ENCODE data around the gene R3HDML.
A peak's percentile ranks its signal among the peaks of the same experiment; 100 is the strongest.
"Not testable (repeated sequence)": the region's sequence is repeated elsewhere in the genome, so short reads cannot be mapped to it uniquely, and the experiment has no call there.

R3HDML gene

GRCh38 chr20:44336725-44337380 is at the start of gene R3HDML:
R3HDML (plus strand) TSS chr20:44337043; CDS start chr20:44337158, 115 bp downstream.
- no peak for DNase-seq

- no peak for DNase-seq
These were observed 49.4 kb upstream of the R3HDML start for GRCh38 chr20:44287272-44288097.

- DNase-seq, result no peak
These were observed 48.6 kb upstream of the R3HDML start for GRCh38 chr20:44288252-44288651.

- no peak for DNase-seq
These were observed 45.1 kb upstream of the R3HDML start for GRCh38 chr20:44291754-44292153.

DNA sequence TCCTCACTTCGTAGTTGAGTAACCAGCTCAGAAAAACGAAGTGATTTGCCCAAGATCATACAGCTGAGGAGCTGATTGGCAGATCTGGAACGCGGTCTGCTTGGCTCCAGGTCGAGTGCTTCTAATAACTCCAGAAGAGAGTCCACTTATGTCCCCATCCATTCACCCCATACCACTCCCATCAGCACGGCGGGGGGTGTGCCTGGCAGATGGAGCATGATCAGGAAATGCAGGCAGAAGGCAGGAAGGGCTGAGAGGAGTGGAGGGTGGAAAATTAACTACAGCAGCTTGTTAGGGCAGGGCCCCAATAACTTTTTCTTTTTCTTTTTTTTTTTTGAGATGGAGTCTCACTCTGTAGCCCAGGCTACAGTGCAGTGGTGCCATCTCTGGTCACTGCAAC is 40.8 kb upstream of the R3HDML start:
- DNase-seq, result no peak

DNA sequence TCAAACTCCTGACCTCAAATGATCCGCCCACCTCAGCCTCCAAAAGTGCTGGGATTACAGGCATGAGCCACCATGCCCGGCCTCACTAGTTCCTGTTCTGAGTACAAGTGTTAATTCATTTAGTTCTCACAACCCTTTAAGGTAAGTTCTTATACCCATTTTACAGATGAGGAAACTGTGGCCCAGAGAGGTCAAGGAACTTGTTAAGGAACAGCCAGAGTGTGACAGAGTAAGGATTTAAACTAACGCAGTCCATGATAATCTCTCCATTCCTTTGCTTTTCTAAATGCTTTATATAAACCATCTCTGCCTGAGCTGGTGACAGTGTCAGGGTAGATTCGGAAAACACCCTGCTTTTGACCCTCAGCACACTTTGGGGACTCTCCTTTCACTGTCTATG is 39.1 kb upstream of the R3HDML start:
- no peak for DNase-seq

DNA sequence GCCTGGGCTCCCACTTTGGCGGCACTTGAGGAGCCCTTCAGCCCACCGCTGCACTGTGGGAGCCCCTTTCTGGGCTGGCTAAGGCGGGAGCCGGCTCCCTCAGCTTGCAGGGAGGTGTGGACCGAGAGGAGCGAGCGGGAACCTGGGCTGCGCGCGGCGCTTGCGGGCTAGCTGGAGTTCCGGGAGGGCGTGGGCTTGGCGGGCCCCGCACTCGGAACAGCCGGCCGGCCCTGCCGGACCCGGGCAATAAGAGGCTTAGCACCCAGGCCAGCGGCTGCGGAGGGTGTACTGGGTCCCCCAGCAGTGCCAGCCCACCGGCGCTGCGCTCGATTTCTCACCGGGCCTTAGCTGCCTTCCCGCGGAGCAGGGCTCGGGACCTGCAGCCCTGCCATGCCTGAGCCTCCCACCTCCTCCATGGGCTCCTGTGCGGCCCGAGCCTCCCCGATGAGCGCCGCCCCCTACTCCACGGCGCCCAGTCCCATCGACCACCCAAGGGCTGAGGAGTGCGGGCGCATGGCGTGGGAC is 37.8 kb upstream of the R3HDML start:
- not testable (repeated sequence) for DNase-seq

DNA sequence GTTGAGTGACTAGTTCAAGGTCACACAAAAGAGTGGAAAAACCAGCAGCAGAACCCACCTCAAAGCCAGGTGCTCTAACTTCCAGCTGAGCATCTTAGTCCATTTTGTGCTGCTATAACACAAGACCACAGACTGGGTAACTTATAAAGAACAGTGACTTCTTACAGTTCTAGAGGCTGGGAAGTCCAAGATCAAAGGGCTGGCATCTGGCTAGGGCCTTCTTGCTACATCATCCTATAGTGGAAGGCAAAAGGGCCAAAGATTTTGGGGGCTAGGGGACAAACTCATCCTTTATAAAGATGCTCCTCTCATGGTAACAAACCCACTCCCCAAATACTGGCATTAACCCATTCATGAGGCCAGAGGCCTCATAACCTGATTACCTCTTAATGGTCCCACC is 35.6 kb upstream of the R3HDML start:
- DNase-seq, result no peak

- DNase-seq, result no peak
These were observed 34.7 kb upstream of the R3HDML start for GRCh38 chr20:44302026-44302669.

DNA sequence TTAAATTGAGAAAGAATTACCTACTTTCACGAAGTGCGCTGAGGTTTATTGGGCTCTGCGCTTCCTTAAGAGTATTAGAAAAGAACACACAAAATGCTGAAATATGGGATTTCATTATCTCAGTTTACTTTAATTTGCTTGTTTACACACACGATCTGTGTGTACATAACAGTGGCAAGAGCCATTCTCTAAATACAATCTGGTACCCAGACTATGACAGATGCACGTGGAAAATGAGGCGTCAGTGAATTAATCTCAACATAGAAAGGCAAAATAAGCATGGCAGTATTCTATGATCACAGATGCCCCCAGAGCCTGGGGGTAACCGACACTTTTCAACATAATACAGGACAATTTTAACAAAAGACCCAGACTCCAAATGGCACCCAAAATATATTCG is 34.1 kb upstream of the R3HDML start:
- no peak for DNase-seq

- no peak for DNase-seq
These were observed 32.5 kb upstream of the R3HDML start for GRCh38 chr20:44304383-44304782.

- DNase-seq, result no peak
These were observed 29.9 kb upstream of the R3HDML start for GRCh38 chr20:44306927-44307326.

DNA sequence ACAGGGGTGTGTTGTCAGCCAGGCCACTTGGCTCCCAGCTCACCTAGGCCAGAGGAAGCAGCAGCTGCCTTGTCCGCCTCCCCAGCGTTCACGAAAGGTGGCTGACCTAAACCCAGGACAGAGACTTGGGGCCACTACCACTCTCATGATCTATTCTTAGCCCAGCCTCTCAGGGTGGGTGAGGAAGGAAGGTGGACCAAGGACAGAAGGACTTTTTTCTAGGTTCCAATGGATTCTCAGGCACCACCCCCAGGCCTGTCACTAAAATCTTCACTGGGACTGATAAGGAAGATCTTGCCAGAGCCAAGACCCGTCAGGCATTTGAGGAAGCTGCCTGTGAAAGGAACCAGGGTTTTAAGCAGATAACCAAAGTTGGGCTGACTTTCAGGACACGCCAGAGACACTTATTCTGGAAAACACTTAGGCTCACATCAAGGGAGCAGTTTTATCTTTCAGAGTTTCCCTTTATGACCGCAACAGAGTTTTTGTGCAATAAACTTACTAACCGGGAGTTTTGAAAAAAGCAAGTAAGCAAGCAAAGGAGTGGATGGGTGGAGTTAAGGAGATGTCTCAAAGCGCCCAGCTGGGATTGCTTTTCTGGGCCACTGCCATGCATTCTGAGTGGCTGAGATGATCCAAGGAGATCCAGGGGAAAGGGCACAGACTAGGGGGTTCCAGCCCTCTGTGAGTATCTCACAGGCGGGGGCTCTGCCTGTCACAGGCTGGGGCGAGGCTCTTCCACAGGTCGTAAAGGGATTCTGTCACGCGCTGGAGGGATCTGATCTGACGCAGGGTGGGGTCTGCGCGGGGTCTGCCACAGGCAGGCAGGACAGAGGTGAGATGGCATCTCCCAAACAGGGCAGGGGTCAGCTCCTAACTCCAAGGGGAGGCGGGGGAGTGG is 26.8 kb upstream of the R3HDML start:
- no peak for DNase-seq

- peak; percentile 77 for DNase-seq
These were observed 25.9 kb upstream of the R3HDML start, which contains the start of gene FITM2 for GRCh38 chr20:44310664-44311639. FITM2 (minus strand) TSS chr20:44311202; CDS start chr20:44311148, 54 bp downstream.

DNA sequence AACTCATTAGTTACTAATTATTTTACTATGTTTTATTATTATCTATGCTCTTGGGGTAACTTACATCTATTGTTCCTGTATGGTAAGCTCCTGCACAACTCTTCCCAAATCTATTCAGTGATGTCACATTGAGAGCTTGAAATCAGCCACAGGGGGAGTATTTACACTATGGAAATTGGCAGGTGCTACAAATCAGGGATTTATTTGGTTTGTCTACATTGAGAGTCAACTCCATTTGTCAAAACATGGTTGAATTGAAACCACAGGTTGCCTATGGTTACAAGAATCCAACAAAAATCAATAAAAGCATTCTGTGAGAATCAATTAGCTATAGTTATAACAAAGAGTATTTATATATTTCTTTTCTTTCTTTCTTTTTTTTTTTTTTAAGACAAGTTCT is 22.0 kb upstream of the R3HDML start:
- no peak for DNase-seq

DNA sequence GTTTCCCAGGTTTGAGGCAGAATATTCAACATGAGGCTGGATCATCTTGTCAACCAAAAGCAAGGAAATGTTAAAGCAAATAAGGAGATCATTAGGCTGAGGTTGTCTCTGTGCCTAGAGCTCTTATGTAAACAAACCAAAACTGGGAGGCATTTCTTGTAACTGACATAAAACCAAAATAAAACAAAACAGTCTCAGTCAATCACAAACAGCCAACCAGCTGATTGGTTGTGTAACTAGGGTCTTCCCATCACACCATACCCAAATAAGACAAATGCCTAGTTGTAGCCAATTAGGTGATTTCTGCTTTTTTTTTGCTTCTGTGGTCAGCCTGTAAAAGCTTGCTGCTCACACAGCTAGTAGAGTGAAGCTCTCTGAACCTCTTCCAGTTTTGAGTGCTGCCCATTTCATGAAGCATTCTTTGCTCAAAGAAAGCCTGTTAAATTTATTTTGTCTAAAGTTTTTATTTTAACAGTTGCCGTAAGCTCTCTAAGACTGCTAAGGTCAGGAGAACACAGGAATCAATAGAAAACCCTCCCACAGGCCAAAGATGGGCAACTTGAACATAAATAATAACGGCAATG is 16.9 kb upstream of the R3HDML start:
- no peak for DNase-seq

GRCh38 chr20:44324343-44324742 is 12.5 kb upstream of the R3HDML start:
- DNase-seq, result no peak

- DNase-seq, result no peak
These were observed 10.3 kb upstream of the R3HDML start for GRCh38 chr20:44326391-44327159.

DNA sequence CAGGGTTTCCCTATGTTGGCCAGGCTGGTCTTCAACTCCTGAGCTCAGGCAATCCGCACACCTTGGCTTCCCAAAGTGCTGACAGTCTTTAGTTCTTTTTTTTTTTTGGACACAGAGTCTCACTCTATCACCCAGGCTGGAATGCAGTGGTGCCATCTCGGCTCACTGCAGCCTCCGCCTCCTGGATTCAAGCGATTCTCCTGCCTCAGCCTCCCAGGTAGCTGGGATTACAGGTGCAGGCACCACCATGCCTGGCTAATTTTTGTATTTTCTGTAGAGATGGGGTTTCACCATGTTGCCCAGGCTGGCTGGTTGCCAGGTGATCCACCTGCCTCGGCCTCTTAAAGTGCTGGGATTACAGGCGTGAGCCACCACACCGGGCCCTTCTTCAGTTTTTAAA is 9.1 kb upstream of the R3HDML start:
- not testable (repeated sequence) for DNase-seq

- DNase-seq, result no peak
These were observed 8.4 kb upstream of the R3HDML start for GRCh38 chr20:44328428-44328827.
